K562 (cell line): Measurements from ENCODE around the gene C1GALT1C1. TPM values are rescaled to one million over a fixed set of nuclear protein-coding genes. Genes with fewer than 3 reads are reported as not detected.
A peak's percentile ranks its signal among the peaks of the same experiment; 100 is the strongest.

Experiments used
- ATAC-seq: fragments of 200-7000 bp; cut with Tn5 transposase; 3 replicates; pipeline ENCODE4 v1.9.1; 2020; ENCODE audit warnings: moderate library complexity
- BruUV-seq: library from RNA; stranded (reverse); fragments of 400-500 nt; replicated peaks from 2 replicates; lab custom pipeline; 2021; lab: Mats Ljungman, UMichigan
- CTCF ChIA-PET: fragments of 300-600 bp; formaldehyde crosslinking; extraction: SDS; loops from one replicate; lab custom pipeline; 2021; ENCODE audit warnings: low intra/inter-chr PET ratio; lab: Yijun Ruan, JAX
- POLR2A ChIA-PET: fragments of 300-600, 350-650 bp; sonication (Branson Sonifier 250); formaldehyde crosslinking; extraction: SDS; loops from one replicate; lab custom pipeline; 2021; ENCODE audit warnings: antibody characterized with exemption, inconsistent platforms; lab: Yijun Ruan, JAX
- DNase-seq, 4 experiments: peaks; one replicate each; pipeline versions ENCODE4 v3.0.0 to v3.0.0-alpha.2; 2011 to 2018; ENCODE audit warnings: low spot score in 3 of 4, mixed read lengths in 3 of 4; ENCODE audit errors: extremely low read depth in 1 of 4
- FAIRE-seq: peaks from 2 replicates; lab custom pipeline; 2011; peaks lifted over from hg19 to GRCh38; lab: Jason Lieb, UNC
- H2AFZ ChIP-seq: 2 replicates; pipeline ENCODE4 v1.6.0; 2011; ENCODE audit warnings: low read depth, low read length, control low read depth, inconsistent platforms
- H3K27ac ChIP-seq: fragments of 200-600 bp; 3 replicates; pipeline ENCODE4 v1.8.0; 2011; ENCODE audit warnings: low read depth, mild to moderate bottlenecking, control low read depth, inconsistent platforms, low read length, moderate library complexity, mixed read lengths; ENCODE audit errors: extremely low read depth
- H3K27me3 ChIP-seq, 2 experiments: fragments of 300-600 bp in 1 of 2; 2 replicates in 1 of 2; 3 replicates in 1 of 2; pipeline versions ENCODE4 v1.6.0 to v1.8.0; 2011; ENCODE audit warnings: inconsistent platforms in 2 of 2, low read length in 2 of 2, mild to moderate bottlenecking in 1 of 2, mixed read lengths in 1 of 2, moderate library complexity in 1 of 2; ENCODE audit not compliant: control insufficient read depth in 2 of 2, insufficient read depth in 2 of 2
- H3K36me3 ChIP-seq: fragments of 300-600 bp; 3 replicates; pipeline ENCODE4 v1.8.0; 2011; ENCODE audit warnings: mild to moderate bottlenecking, low read length, inconsistent platforms; ENCODE audit not compliant: control insufficient read depth, insufficient read depth
- H3K4me1 ChIP-seq, 2 experiments: fragments of 200-600 bp in 1 of 2; replicated peaks in 1 of 2; 2 replicates in 1 of 2; 3 replicates in 1 of 2; pipeline versions ENCODE4 v1.5.1 to v1.8.0; 2011; ENCODE audit warnings: inconsistent platforms in 2 of 2, low read length in 2 of 2, mild to moderate bottlenecking in 1 of 2, mixed read lengths in 1 of 2, moderate library complexity in 1 of 2; ENCODE audit not compliant: control insufficient read depth in 2 of 2, insufficient read depth in 2 of 2
- H3K4me2 ChIP-seq: 2 replicates; pipeline ENCODE4 v1.6.1; 2011; ENCODE audit warnings: low read length, control low read depth, inconsistent platforms, mixed read lengths; ENCODE audit not compliant: insufficient read depth
- H3K4me3 ChIP-seq: fragments of 200-600 bp; sonication (generic), shearing (Covaris generic); 2 replicates; pipeline ENCODE4 v1.5.1; 2016; ENCODE audit warnings: control low read depth, inconsistent platforms
- H3K79me2 ChIP-seq: fragments of 200-600 bp; 3 replicates; pipeline ENCODE4 v1.8.0; 2011; ENCODE audit warnings: low read length, inconsistent platforms; ENCODE audit not compliant: control insufficient read depth, insufficient read depth
- H3K9ac ChIP-seq, 2 experiments: 2 replicates each; pipeline versions ENCODE4 v1.6.0 to v1.6.1; 2011; ENCODE audit warnings: low read depth in 2 of 2, low read length in 2 of 2, control low read depth in 1 of 2, inconsistent platforms in 1 of 2, mild to moderate bottlenecking in 1 of 2, mixed read lengths in 1 of 2; ENCODE audit not compliant: insufficient read depth in 1 of 2
- H3K9me1 ChIP-seq: one replicate; pipeline ENCODE4 v1.6.0; 2011; ENCODE audit warnings: inconsistent platforms, mild to moderate bottlenecking, low read length, moderate library complexity; ENCODE audit not compliant: control insufficient read depth, insufficient read depth
- H3K9me3 ChIP-seq: replicated peaks from 2 replicates; pipeline ENCODE4 v1.5.1; 2011; ENCODE audit warnings: low read depth, low read length, inconsistent platforms; ENCODE audit not compliant: control insufficient read depth, insufficient read depth
- H4K20me1 ChIP-seq: replicated peaks from 2 replicates; pipeline ENCODE4 v1.6.1; 2011; ENCODE audit warnings: low read length, inconsistent platforms, mixed read lengths; ENCODE audit not compliant: control insufficient read depth, insufficient read depth
- ARHGAP35 ChIP-seq: fragments of 450-650 bp; IDR thresholded peaks from 2 replicates; pipeline ENCODE4 v1.6.1; 2018; ENCODE audit not compliant: partially characterized antibody
- CREM ChIP-seq: IDR thresholded peaks from 2 replicates; pipeline ENCODE4 v1.6.1; 2014; ENCODE audit warnings: antibody characterized with exemption, low read depth
- CTCF ChIP-seq, 3 experiments: IDR thresholded peaks in 2 of 3; conservative IDR thresholded peaks in 1 of 3; 2 replicates each; pipeline ENCODE4 v1.5.1; 2011 to 2012; ENCODE audit warnings: low read length in 3 of 3, mild to moderate bottlenecking in 3 of 3, control low read depth in 2 of 3, improper control_type of control experiment in 1 of 3, inconsistent platforms in 1 of 3, low read depth in 1 of 3, mixed read lengths in 1 of 3, moderate library complexity in 1 of 3; ENCODE audit not compliant: insufficient read depth in 2 of 3
- DEAF1 ChIP-seq: fragments of 450-650 bp; formaldehyde crosslinking; IDR thresholded peaks from 2 replicates; pipeline ENCODE4 v1.4.0; 2020; ENCODE audit warnings: mild to moderate bottlenecking, moderate library complexity
- DIDO1 ChIP-seq: fragments of 450-650 bp; IDR thresholded peaks from 2 replicates; pipeline ENCODE4 v1.6.1; 2016; ENCODE audit warnings: low read depth, missing biosample characterization, missing genetic modification characterization
- FOXK2 ChIP-seq, 2 experiments: fragments of 450-650 bp; IDR thresholded peaks in 1 of 2; conservative IDR thresholded peaks in 1 of 2; 2 replicates each; pipeline ENCODE4 v1.6.1; 2016; ENCODE audit warnings: low read depth in 2 of 2, mild to moderate bottlenecking in 1 of 2
- LCOR ChIP-seq: sonication (generic); formaldehyde crosslinking; IDR thresholded peaks from 2 replicates; pipeline ENCODE4 v1.8.0; 2022; ENCODE audit warnings: mild to moderate bottlenecking, missing genetic modification reagents
- PHB2 ChIP-seq: fragments of 450-650 bp; IDR thresholded peaks from 2 replicates; pipeline ENCODE4 v1.6.1; 2017; ENCODE audit warnings: low read depth
- RAD21 ChIP-seq, 2 experiments: fragments of 250-450 bp in 1 of 2; fragments of 450-650 bp in 1 of 2; sonication (Bioruptor Pico) in 1 of 2; formaldehyde crosslinking in 1 of 2; IDR thresholded peaks in 1 of 2; conservative IDR thresholded peaks in 1 of 2; 2 replicates each; pipeline versions ENCODE4 v1.4.0 to v1.8.0; 2020 to 2022; ENCODE audit warnings: mild to moderate bottlenecking in 2 of 2, moderate library complexity in 1 of 2
- SMC3 ChIP-seq: conservative IDR thresholded peaks from 2 replicates; pipeline ENCODE4 v1.6.1; 2011; ENCODE audit warnings: low read depth, low read length, improper control_type of control experiment; ENCODE audit not compliant: insufficient read depth
- STAG1 ChIP-seq: sonication (generic); formaldehyde crosslinking; IDR thresholded peaks from 2 replicates; pipeline ENCODE4 v1.5.0; 2020; ENCODE audit warnings: missing genetic modification reagents, borderline replicate concordance
- STAT5A ChIP-seq: IDR thresholded peaks from 2 replicates; pipeline ENCODE4 v1.6.1; 2012; ENCODE audit warnings: low read length, inconsistent platforms, borderline replicate concordance
- ZBTB17 ChIP-seq: fragments of 450-650 bp; formaldehyde crosslinking; IDR thresholded peaks from 2 replicates; pipeline ENCODE4 v1.4.0; 2020; ENCODE audit warnings: mild to moderate bottlenecking
- ZNF24 ChIP-seq: fragments of 450-650 bp; IDR thresholded peaks from 2 replicates; pipeline ENCODE4 v1.6.1; 2016
- WGBS: fragments of 100-300 bp; shearing (Covaris generic); methylation state at CpG from one replicate; pipeline ENCODE4 v1.1.6; 2016; ENCODE audit warnings: low coverage, mixed read lengths; ENCODE audit not compliant: insufficient coverage; ENCODE audit errors: missing lambda C conversion rate; 5-methylcytosine and 5-hydroxymethylcytosine counted together
- in situ Hi-C: fragments of 300-500 bp; cut with MboI; formaldehyde crosslinking; loops from 4 replicates; pipeline ENCODE4 v1.15.0; 2018; ENCODE audit warnings: inconsistent platforms, mixed read lengths
- intact Hi-C: fragments of 100-400 bp; cut with micrococcal nuclease; formaldehyde crosslinking; loops from 2 replicates; pipeline ENCODE4 v1.14.2; 2022
- polyA plus RNA-seq, 8 experiments: library from polyadenylated mRNA; depleted of rRNA in 4 of 8; stranded (reverse) in 5 of 8; unstranded in 3 of 8; fragments of >200 nt; fragmentation: Nextera tagmentation in 2 of 8; fragmentation: Illumina TruSeq in 1 of 8; extraction: Ambion mirVana in 2 of 8; extraction: Trizol in 1 of 8; gene quantifications; 2 replicates each; pipeline versions ENCODE4 v1.2.1 to v1.2.3, GENCODE V29; 2011 to 2014; ENCODE audit warnings: inconsistent platforms in 1 of 8, missing spikeins in 1 of 8
- total RNA-seq, 7 experiments: library from RNA; depleted of rRNA in 6 of 7; stranded (reverse); fragments of >200 nt in 6 of 7; fragmentation: Illumina TruSeq in 2 of 7; extraction: Trizol in 2 of 7; gene quantifications; 2 replicates each; pipeline versions ENCODE4 v1.2.1 to v1.2.3, GENCODE V29; 2011 to 2021; ENCODE audit warnings: low replicate concordance in 1 of 7

Gene C1GALT1C1
- total and polyA plus RNA-seq, 9 of the 15 experiments (the other 6 are each of a cell fraction or from before 2014, with no cell fraction given): 9.6 to 49.4 (median 17.1) TPM

- Histone ChIP-seq H3K27me3 (no peaks in the 10 kb centered on the region), H2AFZ (no peak overlapping the region), H3K9ac (no peak overlapping the region), H3K79me2 (no peaks in the 10 kb centered on the region), H3K9me3 (no peaks in the 10 kb centered on the region), H3K9me1 (no peaks in the 10 kb centered on the region), H3K4me2 (no peak overlapping the region), H3K36me3 (no peaks in the 10 kb centered on the region), H3K27ac (no peak overlapping the region), H3K4me3 (no peak overlapping the region), H4K20me1 (no peaks in the 10 kb centered on the region; the same call in 1 of the 2 replicates), H3K4me1 (no peaks in the 10 kb centered on the region)
- in situ Hi-C loops: loop anchor here (5.0 kb wide), 1 partner anchor 152 kb away; no protein-coding TSS in a partner anchor
- intact Hi-C loops: loop anchor here (1.0 kb wide), 2 partner anchors 150 to 166 kb away; no protein-coding TSS in a partner anchor
- WGBS: 0% methylated on average over 1 of the region's 1 CpG
- no peak for ATAC-seq
- peak in 1 of 4 experiments; percentile 16 for DNase-seq
- ChIA-PET CTCF (interaction anchor here (0.6 to 3.2 kb wide), 5 partner anchors 10 to 165 kb away, joined by 3 to 18 read pairs (median 4); no protein-coding TSS in a partner anchor), POLR2A (no interaction called here)
- BruUV-seq: no TSS peak
- no peak for FAIRE-seq
- TF ChIP-seq PHB2: no peak
- 0 out of 2 replicates have a peak, but pooled peaks have one; percentile 23 for TF ChIP-seq SMC3
- peak; percentile 50 to 78 for TF ChIP-seq RAD21 (CRISPR knock-in tag; conservative IDR thresholded peaks at IDR 0.05 in 1 of 2, IDR thresholded peaks at IDR 0.05 in 1 of 2)
- no peak for TF ChIP-seq CREM
- no peak for TF ChIP-seq LCOR (CRISPR knock-in tag)
- peak; percentile 99 for TF ChIP-seq ZNF24
- peak in 2 of 3 experiments; percentile 24 to 67; a peak in 3 of 6 replicates for TF ChIP-seq CTCF (IDR thresholded peaks at IDR 0.05 in 2 of 3, conservative IDR thresholded peaks at IDR 0.05 in 1 of 3; ENCODE audit: insufficient read depth in 2 of 3, low read depth in 1 of 3, low read length in 3 of 3)
- no peak for TF ChIP-seq DIDO1
- no peak for TF ChIP-seq STAG1 (CRISPR knock-in tag)
- TF ChIP-seq ARHGAP35: no peak
- peak; percentile 44 to 72; a peak in 3 of 4 replicates for TF ChIP-seq FOXK2 (conservative IDR thresholded peaks at IDR 0.05 in 1 of 2, IDR thresholded peaks at IDR 0.05 in 1 of 2; ENCODE audit: low read depth in 2 of 2)
- TF ChIP-seq STAT5A: no peak
- TF ChIP-seq DEAF1 (CRISPR knock-in tag): peak; percentile 42
- no peak for TF ChIP-seq ZBTB17 (CRISPR knock-in tag)
Observed at GRCh38 chrX:120664081-120664480, 34.2 kb upstream of the C1GALT1C1 start.
